Esophagus muscularis mucosa (tissue), 4 donors: ENCODE results near the gene CHML. TPM values are rescaled to one million over a fixed set of nuclear protein-coding genes. Genes with fewer than 3 reads are reported as not detected.

Experiments used
- DNase-seq: peaks from one replicate; pipeline ENCODE4 v3.0.0-alpha.2; 2017; ENCODE audit errors: extremely low spot score
- H3K27ac ChIP-seq, 4 donors: fragments of 200-600 bp; sonication (generic); replicated peaks in 1 of 4; 1 replicate in 3 of 4; 2 replicates in 1 of 4; pipeline ENCODE4 v1.5.1; 2016 to 2019; ENCODE audit warnings: mild to moderate bottlenecking in 1 of 4
- H3K27me3 ChIP-seq, 4 donors: fragments of 200-600 bp; sonication (generic); one replicate each; pipeline versions ENCODE4 v1.5.1 to v1.6.0; 2016 to 2019
- H3K36me3 ChIP-seq, 4 donors: fragments of 200-600 bp; sonication (generic); one replicate each; pipeline ENCODE4 v1.5.1; 2016 to 2019
- H3K4me1 ChIP-seq, 4 donors: fragments of 200-600 bp; sonication (generic); one replicate each; pipeline ENCODE4 v1.5.1; 2016 to 2019
- H3K4me3 ChIP-seq, 4 donors: fragments of 200-600 bp; sonication (generic); 1 replicate in 2 of 4; 2 replicates in 2 of 4; pipeline ENCODE4 v1.5.1; 2016 to 2019; ENCODE audit warnings: mild to moderate bottlenecking in 4 of 4, moderate library complexity in 1 of 4
- H3K9me3 ChIP-seq, 4 donors: fragments of 200-600 bp; sonication (generic); 1 replicate in 3 of 4; 2 replicates in 1 of 4; pipeline ENCODE4 v1.5.1; 2016 to 2019
- CTCF ChIP-seq, 3 experiments: fragments of 200-600 bp in 2 of 3; fragments of 450-650 bp in 1 of 3; sonication (generic) in 2 of 3; IDR thresholded peaks; one replicate each; pipeline ENCODE4 v1.5.1; 2017 to 2019; ENCODE audit warnings: antibody characterized with exemption in 3 of 3, mild to moderate bottlenecking in 2 of 3, moderate library complexity in 1 of 3
- EP300 ChIP-seq: sonication (generic); formaldehyde crosslinking; IDR thresholded peaks from one replicate; pipeline ENCODE4 v1.6.1; 2017; ENCODE audit warnings: antibody characterized with exemption
- POLR2A ChIP-seq: fragments of 450-650 bp; IDR thresholded peaks from one replicate; pipeline ENCODE4 v1.6.1; 2017; ENCODE audit warnings: antibody characterized with exemption, moderate library complexity, mild to moderate bottlenecking, low read depth
- POLR2AphosphoS5 ChIP-seq, 2 donors: sonication (generic); formaldehyde crosslinking; IDR thresholded peaks; one replicate each; pipeline ENCODE4 v1.6.1; 2017; ENCODE audit warnings: antibody characterized with exemption in 2 of 2
- WGBS: methylation state at CpG from one replicate; pipeline ENCODE4 v1.1.5; 2018; 5-methylcytosine and 5-hydroxymethylcytosine counted together
- intact Hi-C: fragments of 100-400 bp; cut with DNase I; formaldehyde crosslinking; loops from one replicate; pipeline ENCODE4 v1.15.1; 2023
- total RNA-seq, 4 donors: library from RNA; depleted of rRNA; stranded (reverse); fragments of >200 nt; gene quantifications; one replicate each; pipeline versions ENCODE4 v1.1.0 to v1.2.1, GENCODE V29; 2016

Gene CHML
- total RNA-seq, 4 donors from 2014 or later = 4.6 to 8.2 (median 5.0) TPM

DNA sequence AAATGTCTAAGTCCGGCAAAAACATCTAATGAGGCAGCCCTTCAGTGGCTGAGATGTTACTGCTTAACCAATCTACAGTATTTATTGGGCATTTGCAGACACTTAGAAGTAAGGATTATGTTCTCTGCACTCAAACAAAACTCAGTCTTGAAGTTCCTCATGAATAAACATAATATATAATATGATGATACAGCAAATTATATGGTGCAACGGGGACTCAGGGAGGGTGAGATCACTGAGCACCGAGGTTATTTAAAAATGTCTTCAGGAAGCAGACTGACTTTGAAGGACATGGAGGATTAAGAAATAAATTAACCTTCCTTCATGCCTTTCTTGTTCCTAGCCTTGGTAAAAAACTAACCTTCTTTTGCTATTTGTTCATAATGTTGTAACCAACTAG is 39.8 kb upstream of the CHML start:
- TF ChIP-seq EP300 (no peak), CTCF (IDR thresholded peaks at IDR 0.05) (no peak), POLR2AphosphoS5 (IDR thresholded peaks at IDR 0.05) (no peak), POLR2A (no peak)
- WGBS = 77% methylated on average over 3 of the region's 3 CpGs
- no peaks in the 10 kb centered on the region for H3K36me3 ChIP-seq
- no peak for DNase-seq
- no peak overlapping the region for H3K27ac ChIP-seq
- H3K9me3 ChIP-seq = no peaks in the 10 kb centered on the region
- peaks cover 0 to 4% (median 0%) of the 10 kb centered on the region in 4 donors for H3K27me3 ChIP-seq
- H3K4me3 ChIP-seq = no peak overlapping the region
- H3K4me1 ChIP-seq = no peaks in the 10 kb centered on the region
- intact Hi-C loops = no loop called here

DNA sequence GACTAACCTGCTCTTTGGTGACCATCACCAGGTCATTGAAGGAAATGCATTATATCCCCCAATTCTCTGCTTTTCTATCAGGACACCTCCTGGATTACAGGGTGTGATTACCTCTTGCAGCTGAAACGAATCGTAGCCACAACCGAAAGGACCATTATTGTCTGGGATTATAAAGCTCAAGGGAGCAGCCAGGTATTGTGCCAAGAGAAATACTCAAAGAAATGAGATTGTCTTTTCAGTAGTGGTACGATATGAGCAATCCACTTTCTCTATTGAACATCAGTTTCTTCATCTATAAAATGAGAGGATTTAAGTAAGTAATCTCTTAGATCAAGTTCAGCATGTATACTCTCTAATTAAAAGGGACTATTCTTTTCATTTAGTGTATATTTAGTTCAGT is 39.2 kb upstream of the CHML start:
- 90% methylated on average over 4 of the region's 4 CpGs for WGBS
- Histone ChIP-seq H3K27ac (no peak overlapping the region), H3K27me3 (peaks cover 0 to 4% (median 0%) of the 10 kb centered on the region in 4 donors), H3K9me3 (no peaks in the 10 kb centered on the region), H3K4me1 (no peaks in the 10 kb centered on the region), H3K36me3 (no peaks in the 10 kb centered on the region), H3K4me3 (no peak overlapping the region)
- DNase-seq = no peak
- intact Hi-C loops = no loop called here
- TF ChIP-seq POLR2A (no peak), POLR2AphosphoS5 (IDR thresholded peaks at IDR 0.05) (no peak), CTCF (IDR thresholded peaks at IDR 0.05) (no peak), EP300 (no peak)

DNA sequence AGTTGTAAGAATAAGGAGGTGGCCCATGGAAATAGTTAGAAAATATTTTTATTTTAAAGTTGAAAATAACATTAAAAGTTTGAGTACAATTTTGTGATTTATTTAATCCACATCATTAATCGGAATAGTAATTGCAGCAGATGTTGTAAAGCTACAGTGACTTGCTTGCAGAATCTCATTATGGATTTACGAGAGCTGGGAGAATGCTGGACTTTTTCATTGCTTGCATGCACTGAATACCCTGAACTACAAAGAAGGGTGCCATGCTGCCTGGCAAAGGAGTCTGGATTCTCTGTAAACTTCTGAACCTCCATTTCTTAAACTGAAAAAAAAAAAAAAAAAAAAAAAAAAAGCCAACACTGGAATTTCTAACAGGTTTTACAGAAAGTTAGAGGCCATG is 38.4 kb upstream of the CHML start:
- H3K9me3 ChIP-seq = no peaks in the 10 kb centered on the region
- TF ChIP-seq CTCF (IDR thresholded peaks at IDR 0.05) (no peak), POLR2A (no peak), POLR2AphosphoS5 (IDR thresholded peaks at IDR 0.05) (no peak), EP300 (no peak)
- H3K4me1 ChIP-seq = no peaks in the 10 kb centered on the region
- DNase-seq = no peak
- intact Hi-C loops = no loop called here
- WGBS = 91% methylated on average over 2 of the region's 2 CpGs
- H3K27me3 ChIP-seq = peaks cover 0 to 4% (median 0%) of the 10 kb centered on the region in 4 donors
- H3K27ac ChIP-seq = no peak overlapping the region
- no peaks in the 10 kb centered on the region for H3K36me3 ChIP-seq
- H3K4me3 ChIP-seq = no peak overlapping the region

DNA sequence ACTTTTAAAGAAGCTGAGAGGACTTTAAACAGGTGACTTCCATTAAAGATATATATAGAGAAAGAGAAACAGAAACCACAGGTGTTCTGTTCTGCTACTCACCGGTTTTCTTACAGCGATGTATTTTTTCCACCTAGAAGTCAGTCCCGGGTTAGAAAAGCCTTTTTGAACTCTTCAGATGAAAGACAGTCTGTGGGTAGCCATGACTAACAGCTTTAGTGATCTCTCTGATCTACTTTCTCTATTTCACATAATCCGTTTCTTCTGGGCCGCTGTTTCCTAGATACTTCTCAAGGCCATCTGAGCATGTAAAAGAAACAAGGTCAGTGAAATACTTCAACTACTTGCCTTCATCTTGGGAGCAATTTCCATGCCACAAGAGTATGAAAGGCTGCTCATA is 37.0 kb upstream of the CHML start:
- Histone ChIP-seq H3K27me3 (peaks cover 0 to 4% (median 0%) of the 10 kb centered on the region in 4 donors), H3K9me3 (no peaks in the 10 kb centered on the region), H3K36me3 (no peaks in the 10 kb centered on the region), H3K27ac (no peak overlapping the region), H3K4me3 (no peak overlapping the region), H3K4me1 (no peaks in the 10 kb centered on the region)
- intact Hi-C loops = no loop called here
- no peak for TF ChIP-seq POLR2A
- no peak for TF ChIP-seq CTCF (IDR thresholded peaks at IDR 0.05)
- no peak for TF ChIP-seq POLR2AphosphoS5 (IDR thresholded peaks at IDR 0.05)
- no peak for TF ChIP-seq EP300
- DNase-seq = no peak
- WGBS = 84% methylated on average over 5 of the region's 5 CpGs

GRCh38 chr1:241675983-241676382 is 35.8 kb upstream of the CHML start:
- DNase-seq = no peak
- intact Hi-C loops = no loop called here
- 52% methylated on average over 4 of the region's 4 CpGs for WGBS

More at GRCh38 chr1:241675983-241676382, 35.8 kb upstream of the CHML start:
- Histone ChIP-seq H3K27ac (no peak overlapping the region), H3K9me3 (no peaks in the 10 kb centered on the region), H3K4me1 (no peaks in the 10 kb centered on the region), H3K4me3 (no peak overlapping the region), H3K36me3 (no peaks in the 10 kb centered on the region), H3K27me3 (no peaks in the 10 kb centered on the region)
- TF ChIP-seq POLR2AphosphoS5 (IDR thresholded peaks at IDR 0.05) = no peak
- no peak for TF ChIP-seq CTCF (IDR thresholded peaks at IDR 0.05)
- no peak for TF ChIP-seq EP300
- no peak for TF ChIP-seq POLR2A
